Left cardiac atrium (tissue), 4 donors: ENCODE data around the gene USP17L27. TPM values are rescaled to one million over a fixed set of nuclear protein-coding genes. Genes with fewer than 3 reads are reported as not detected.
"Not testable (repeated sequence)": the region's sequence is repeated elsewhere in the genome, so short reads cannot be mapped to it uniquely, and the experiment has no call there.

Experiments
- ATAC-seq, 2 donors: fragments of 200-7000 bp; cut with Tn5 transposase; one replicate each; pipeline ENCODE4 v1.9.1; 2020; ENCODE audit warnings: mild to moderate bottlenecking in 2 of 2, moderate library complexity in 2 of 2
- DNase-seq: peaks from one replicate; pipeline ENCODE4 v3.0.0-alpha.2; 2020
- intact Hi-C, 2 donors: fragments of 100-400 bp; cut with DNase I; formaldehyde crosslinking; loops; one replicate each; pipeline versions ENCODE4 v1.14.1 to v1.15.1; 2022 to 2023
- long read RNA-seq: library from polyadenylated mRNA; unstranded; transcript quantifications from one replicate; pipeline ENCODE4 v2.0.0, GENCODE V29; 2021
- total RNA-seq, 2 donors: library from RNA; stranded (reverse); fragmentation: NEBNext Ultra II Directional; extraction: Animal tissue kit (Norgen Biotek cat#: 25700); gene quantifications; one replicate each; pipeline ENCODE4 v1.2.1, GENCODE V29; 2021
- donor health status: DM: no; HTN: yes; CAD: no.
- donor health status: DM: no; HTN: yes; CAD: no; lungs with severe emphysema.
- donor health status: DM: yes; HTN: yes; CAD: no.
- donor health status: Dilated cardiomyopathy.

Gene USP17L27, protein sequence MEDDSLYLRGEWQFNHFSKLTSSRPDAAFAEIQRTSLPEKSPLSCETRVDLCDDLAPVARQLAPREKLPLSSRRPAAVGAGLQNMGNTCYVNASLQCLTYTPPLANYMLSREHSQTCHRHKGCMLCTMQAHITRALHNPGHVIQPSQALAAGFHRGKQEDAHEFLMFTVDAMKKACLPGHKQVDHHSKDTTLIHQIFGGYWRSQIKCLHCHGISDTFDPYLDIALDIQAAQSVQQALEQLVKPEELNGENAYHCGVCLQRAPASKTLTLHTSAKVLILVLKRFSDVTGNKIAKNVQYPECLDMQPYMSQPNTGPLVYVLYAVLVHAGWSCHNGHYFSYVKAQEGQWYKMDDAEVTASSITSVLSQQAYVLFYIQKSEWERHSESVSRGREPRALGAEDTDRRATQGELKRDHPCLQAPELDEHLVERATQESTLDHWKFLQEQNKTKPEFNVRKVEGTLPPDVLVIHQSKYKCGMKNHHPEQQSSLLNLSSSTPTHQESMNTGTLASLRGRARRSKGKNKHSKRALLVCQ
- total RNA-seq = not detected
- long read RNA-seq = 0 reads

DNA sequence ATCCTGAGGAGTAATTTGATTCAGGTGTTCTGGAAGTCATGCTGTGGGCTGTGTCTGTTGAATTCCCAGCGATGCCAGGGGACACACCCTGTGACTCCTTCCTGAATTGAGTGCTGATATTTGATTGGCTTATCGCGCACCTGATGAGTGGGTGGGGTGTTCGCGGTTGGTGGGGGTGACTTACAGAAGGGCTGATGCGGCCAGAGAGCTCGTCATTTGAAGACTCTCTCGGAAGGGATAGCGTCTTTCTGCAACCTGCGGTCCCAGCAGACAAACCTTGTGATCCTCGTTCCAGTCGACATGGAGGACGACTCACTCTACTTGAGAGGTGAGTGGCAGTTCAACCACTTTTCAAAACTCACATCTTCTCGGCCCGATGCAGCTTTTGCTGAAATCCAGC is at the start of gene USP17L27:
TSS of gene USP17L27 (plus strand) at position 301 of the 400 bp plus-strand sequence. CDS start at position 301, 0 bp downstream.
- intact Hi-C loops, DNase-seq, ATAC-seq: not testable (repeated sequence)

GRCh38 chr4:9324191-9324590 is 19.8 kb upstream of the USP17L27 start:
- intact Hi-C loops, ATAC-seq, DNase-seq: not testable (repeated sequence)

- intact Hi-C loops, ATAC-seq, DNase-seq: not testable (repeated sequence)
Observed at GRCh38 chr4:9324865-9325264, 19.1 kb upstream of the USP17L27 start, which contains the start of gene USP17L24. Gene USP17L24 (plus strand): TSS chr4:9325165. CDS start chr4:9325165, 0 bp downstream.

DNA sequence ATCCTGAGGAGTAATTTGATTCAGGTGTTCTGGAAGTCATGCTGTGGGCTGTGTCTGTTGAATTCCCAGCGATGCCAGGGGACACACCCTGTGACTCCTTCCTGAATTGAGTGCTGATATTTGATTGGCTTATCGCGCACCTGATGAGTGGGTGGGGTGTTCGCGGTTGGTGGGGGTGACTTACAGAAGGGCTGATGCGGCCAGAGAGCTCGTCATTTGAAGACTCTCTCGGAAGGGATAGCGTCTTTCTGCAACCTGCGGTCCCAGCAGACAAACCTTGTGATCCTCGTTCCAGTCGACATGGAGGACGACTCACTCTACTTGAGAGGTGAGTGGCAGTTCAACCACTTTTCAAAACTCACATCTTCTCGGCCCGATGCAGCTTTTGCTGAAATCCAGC is 14.3 kb upstream of the USP17L27 start, which contains the start of gene USP17L25:
TSS of gene USP17L25 (plus strand) at position 301 of the 400 bp plus-strand sequence. CDS start at position 301, 0 bp downstream.
- intact Hi-C loops, ATAC-seq, DNase-seq: not testable (repeated sequence)

DNA sequence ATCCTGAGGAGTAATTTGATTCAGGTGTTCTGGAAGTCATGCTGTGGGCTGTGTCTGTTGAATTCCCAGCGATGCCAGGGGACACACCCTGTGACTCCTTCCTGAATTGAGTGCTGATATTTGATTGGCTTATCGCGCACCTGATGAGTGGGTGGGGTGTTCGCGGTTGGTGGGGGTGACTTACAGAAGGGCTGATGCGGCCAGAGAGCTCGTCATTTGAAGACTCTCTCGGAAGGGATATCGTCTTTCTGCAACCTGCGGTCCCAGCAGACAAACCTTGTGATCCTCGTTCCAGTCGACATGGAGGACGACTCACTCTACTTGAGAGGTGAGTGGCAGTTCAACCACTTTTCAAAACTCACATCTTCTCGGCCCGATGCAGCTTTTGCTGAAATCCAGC is 9.6 kb upstream of the USP17L27 start, which contains the start of gene USP17L26:
TSS of gene USP17L26 (plus strand) at position 301 of the 400 bp plus-strand sequence. CDS start at position 301, 0 bp downstream.
- intact Hi-C loops, ATAC-seq, DNase-seq: not testable (repeated sequence)

DNA sequence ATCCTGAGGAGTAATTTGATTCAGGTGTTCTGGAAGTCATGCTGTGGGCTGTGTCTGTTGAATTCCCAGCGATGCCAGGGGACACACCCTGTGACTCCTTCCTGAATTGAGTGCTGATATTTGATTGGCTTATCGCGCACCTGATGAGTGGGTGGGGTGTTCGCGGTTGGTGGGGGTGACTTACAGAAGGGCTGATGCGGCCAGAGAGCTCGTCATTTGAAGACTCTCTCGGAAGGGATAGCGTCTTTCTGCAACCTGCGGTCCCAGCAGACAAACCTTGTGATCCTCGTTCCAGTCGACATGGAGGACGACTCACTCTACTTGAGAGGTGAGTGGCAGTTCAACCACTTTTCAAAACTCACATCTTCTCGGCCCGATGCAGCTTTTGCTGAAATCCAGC is 4.8 kb upstream of the USP17L27 start, which contains the start of gene USP17L5:
TSS of gene USP17L5 (plus strand) at position 301 of the 400 bp plus-strand sequence. CDS start at position 301, 0 bp downstream.
- intact Hi-C loops, DNase-seq, ATAC-seq: not testable (repeated sequence)

DNA sequence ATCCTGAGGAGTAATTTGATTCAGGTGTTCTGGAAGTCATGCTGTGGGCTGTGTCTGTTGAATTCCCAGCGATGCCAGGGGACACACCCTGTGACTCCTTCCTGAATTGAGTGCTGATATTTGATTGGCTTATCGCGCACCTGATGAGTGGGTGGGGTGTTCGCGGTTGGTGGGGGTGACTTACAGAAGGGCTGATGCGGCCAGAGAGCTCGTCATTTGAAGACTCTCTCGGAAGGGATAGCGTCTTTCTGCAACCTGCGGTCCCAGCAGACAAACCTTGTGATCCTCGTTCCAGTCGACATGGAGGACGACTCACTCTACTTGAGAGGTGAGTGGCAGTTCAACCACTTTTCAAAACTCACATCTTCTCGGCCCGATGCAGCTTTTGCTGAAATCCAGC is 4.6 kb downstream of the USP17L27 start, which contains the start of gene USP17L28:
TSS of gene USP17L28 (plus strand) at position 301 of the 400 bp plus-strand sequence. CDS start at position 301, 0 bp downstream.
- DNase-seq, intact Hi-C loops, ATAC-seq: not testable (repeated sequence)

GRCh38 chr4:9350866-9351265 is 6.9 kb downstream of the USP17L27 start:
- intact Hi-C loops, ATAC-seq, DNase-seq: not testable (repeated sequence)

GRCh38 chr4:9353338-9353737 is 9.4 kb downstream of the USP17L27 start, which contains the start of gene USP17L29:
Gene USP17L29 (plus strand): TSS chr4:9353638. CDS start chr4:9353638, 0 bp downstream.
- DNase-seq, ATAC-seq, intact Hi-C loops: not testable (repeated sequence)

DNA sequence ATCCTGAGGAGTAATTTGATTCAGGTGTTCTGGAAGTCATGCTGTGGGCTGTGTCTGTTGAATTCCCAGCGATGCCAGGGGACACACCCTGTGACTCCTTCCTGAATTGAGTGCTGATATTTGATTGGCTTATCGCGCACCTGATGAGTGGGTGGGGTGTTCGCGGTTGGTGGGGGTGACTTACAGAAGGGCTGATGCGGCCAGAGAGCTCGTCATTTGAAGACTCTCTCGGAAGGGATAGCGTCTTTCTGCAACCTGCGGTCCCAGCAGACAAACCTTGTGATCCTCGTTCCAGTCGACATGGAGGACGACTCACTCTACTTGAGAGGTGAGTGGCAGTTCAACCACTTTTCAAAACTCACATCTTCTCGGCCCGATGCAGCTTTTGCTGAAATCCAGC is 18.9 kb downstream of the USP17L27 start, which contains the start of gene USP17L30:
TSS of gene USP17L30 (plus strand) at position 301 of the 400 bp plus-strand sequence. CDS start at position 301, 0 bp downstream.
- intact Hi-C loops, ATAC-seq, DNase-seq: not testable (repeated sequence)

GRCh38 chr4:9379881-9380280 is 35.9 kb downstream of the USP17L27 start:
- DNase-seq, ATAC-seq, intact Hi-C loops: not testable (repeated sequence)

DNA sequence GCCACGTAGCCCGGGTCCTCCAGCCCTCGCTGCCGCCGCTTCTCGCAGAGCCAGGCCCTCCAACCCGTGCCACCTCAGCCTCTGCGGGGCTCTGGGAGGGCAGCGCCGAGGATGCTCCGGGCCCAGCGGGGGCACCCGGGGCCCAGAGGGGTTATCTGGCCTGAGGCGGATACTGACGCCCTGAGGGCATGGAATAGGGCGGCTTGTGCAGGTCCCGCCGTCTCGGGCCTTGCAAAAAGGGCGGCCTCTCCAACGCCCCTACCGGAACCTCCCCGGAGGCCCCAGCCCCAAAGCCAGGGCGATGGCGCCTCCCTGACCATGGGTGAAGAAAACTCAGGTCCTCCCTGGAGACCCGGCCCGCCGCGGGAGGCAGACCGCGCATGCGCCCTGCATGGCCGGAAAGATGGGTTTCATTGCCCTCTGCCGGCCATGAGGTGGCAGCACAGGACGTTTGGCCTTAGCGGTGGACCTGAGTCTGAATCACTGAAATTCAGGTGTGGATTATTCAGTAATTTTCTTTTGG is 37.1 kb downstream of the USP17L27 start:
- DNase-seq = peak; percentile 36
- intact Hi-C loops, ATAC-seq: not testable (repeated sequence)

DNA sequence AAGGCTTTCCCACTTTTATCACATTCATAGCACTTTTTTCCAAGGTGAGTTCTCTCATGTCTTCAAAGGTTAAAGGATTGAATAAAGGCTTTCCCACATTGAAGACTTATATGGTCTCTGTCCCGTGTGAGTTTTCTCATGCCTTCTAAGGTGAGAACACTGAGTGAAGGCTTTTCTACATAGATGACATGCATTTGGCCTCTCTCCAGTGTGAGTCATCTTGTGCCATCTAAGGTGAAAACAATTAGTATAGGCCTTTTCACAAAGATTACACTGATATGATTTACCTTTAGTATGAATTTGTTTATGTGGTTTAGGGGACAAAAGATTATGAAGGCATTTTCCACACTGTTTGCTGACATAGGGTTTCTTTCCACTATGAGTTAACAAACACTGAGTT is 40.2 kb downstream of the USP17L27 start:
- intact Hi-C loops = no loop called here
- DNase-seq (no peak), ATAC-seq (no peak)

DNA sequence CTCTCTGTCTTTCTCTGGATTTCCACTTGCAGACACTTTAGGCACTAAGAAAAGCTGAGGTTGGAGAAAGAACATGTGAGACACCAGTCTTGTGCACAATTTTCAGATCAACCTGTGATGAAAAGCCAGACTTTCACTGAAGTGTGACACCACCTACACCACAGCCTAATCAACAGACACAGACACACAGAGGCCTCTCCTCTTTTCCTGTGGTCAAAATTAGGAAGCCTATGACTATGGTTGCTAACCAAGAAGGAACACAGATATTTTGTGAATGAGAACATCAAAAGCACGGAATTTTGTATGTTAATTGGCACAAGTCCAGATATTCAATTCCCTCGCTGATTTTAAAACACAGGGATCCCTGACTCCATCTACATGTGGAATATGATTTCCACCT is 45.1 kb downstream of the USP17L27 start:
- intact Hi-C loops, DNase-seq, ATAC-seq: not testable (repeated sequence)

Other genes starting within 250 kb of the USP17L27 start
- gene FAM90A26, start 173.7 kb upstream of the USP17L27 start, total RNA-seq = not detected
- not detected for gene USP17L10, start 133.5 kb upstream of the USP17L27 start, total RNA-seq
- gene USP17L11, start 128.7 kb upstream of the USP17L27 start, total RNA-seq = not detected
- not detected for gene USP17L12, start 124.0 kb upstream of the USP17L27 start, total RNA-seq
- not detected for gene USP17L13, start 119.3 kb upstream of the USP17L27 start, total RNA-seq
- not detected for gene USP17L15, start 109.8 kb upstream of the USP17L27 start, total RNA-seq
- gene USP17L17, start 100.3 kb upstream of the USP17L27 start, total RNA-seq = not detected
- not detected for gene USP17L18, start 95.5 kb upstream of the USP17L27 start, total RNA-seq
- not detected for gene USP17L19, start 90.8 kb upstream of the USP17L27 start, total RNA-seq
- gene USP17L20, start 86.0 kb upstream of the USP17L27 start, total RNA-seq = not detected
- gene USP17L21, start 81.3 kb upstream of the USP17L27 start, total RNA-seq = not detected
- gene USP17L22, start 76.5 kb upstream of the USP17L27 start, total RNA-seq = not detected
- gene USP17L24, start 19.0 kb upstream of the USP17L27 start, total RNA-seq = not detected
- gene USP17L25, start 14.2 kb upstream of the USP17L27 start, total RNA-seq = not detected
- gene USP17L26, start 9.5 kb upstream of the USP17L27 start, total RNA-seq = not detected
- not detected for gene USP17L5, start 4.7 kb upstream of the USP17L27 start, total RNA-seq
- not detected for gene USP17L28, start 4.7 kb downstream of the USP17L27 start, total RNA-seq
- not detected for gene USP17L29, start 9.5 kb downstream of the USP17L27 start, total RNA-seq
- not detected for gene USP17L30, start 19.0 kb downstream of the USP17L27 start, total RNA-seq
- not detected for gene DEFB131A, start 100.3 kb downstream of the USP17L27 start, total RNA-seq